ENCODE measurements around the gene GUK1.

GUK1 gene

GRCh38 chr1:228131766-228132165, 8.3 kb upstream of the GUK1 start:
- DNase-seq (ENCODE audit: low read depth), result no peak

GRCh38 chr1:228134591-228134990, 5.5 kb upstream of the GUK1 start:
- no peak for DNase-seq (ENCODE audit: low read depth)

DNA sequence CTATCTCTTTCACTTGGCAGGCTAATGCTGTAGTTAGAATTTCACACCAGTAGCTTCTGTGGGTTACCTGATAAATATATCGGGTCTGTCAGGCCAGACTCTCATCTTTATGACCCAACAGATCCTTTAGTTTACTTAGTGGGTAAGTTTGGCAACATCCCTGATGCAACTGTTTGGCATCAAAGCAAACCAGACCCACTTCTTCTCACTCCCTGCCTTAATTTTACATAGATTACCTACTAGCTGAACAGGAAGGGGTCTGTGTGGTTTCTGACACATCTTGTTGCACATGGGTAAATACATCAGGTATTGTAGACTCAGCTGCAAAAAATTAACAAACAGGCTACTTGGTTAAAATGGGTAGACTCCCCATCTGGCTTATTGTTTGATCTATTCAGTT, 3.2 kb upstream of the GUK1 start:
- no peak for DNase-seq (ENCODE audit: low read depth)

DNA sequence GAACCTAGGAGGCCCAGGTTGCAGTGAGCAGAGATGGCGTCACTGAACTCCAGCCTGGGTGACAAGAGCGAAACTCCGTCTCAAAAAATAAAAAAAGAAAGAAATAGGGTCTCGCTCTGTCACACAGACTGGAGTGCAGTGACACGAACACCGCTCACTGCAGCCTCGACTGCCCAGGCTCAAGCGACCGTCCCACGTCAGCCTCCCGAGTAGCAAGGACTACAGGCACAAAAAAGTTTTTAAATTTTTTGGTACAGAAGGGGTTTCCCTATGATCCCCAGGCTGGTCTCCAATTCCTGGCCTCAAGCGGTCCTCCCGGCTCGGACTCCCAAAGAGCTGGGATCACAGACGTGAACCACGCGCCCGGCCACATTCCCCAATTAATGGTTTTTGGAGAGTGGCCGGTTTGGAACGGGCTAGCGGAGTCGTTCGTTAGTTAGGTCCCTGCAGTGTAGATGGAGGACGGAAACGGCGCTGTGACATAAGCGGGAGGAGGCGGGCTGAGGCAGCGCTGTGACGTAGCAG, 611 bp upstream of the GUK1 start:
- DNase-seq (ENCODE audit: low read depth), result no peak

GRCh38 chr1:228140724-228141225, 696 bp downstream of the GUK1 start:
- DNase-seq (ENCODE audit: low read depth), result no peak

GRCh38 chr1:228141226-228142044, 1.4 kb downstream of the GUK1 start:
- no peak for DNase-seq (ENCODE audit: low read depth)

DNA sequence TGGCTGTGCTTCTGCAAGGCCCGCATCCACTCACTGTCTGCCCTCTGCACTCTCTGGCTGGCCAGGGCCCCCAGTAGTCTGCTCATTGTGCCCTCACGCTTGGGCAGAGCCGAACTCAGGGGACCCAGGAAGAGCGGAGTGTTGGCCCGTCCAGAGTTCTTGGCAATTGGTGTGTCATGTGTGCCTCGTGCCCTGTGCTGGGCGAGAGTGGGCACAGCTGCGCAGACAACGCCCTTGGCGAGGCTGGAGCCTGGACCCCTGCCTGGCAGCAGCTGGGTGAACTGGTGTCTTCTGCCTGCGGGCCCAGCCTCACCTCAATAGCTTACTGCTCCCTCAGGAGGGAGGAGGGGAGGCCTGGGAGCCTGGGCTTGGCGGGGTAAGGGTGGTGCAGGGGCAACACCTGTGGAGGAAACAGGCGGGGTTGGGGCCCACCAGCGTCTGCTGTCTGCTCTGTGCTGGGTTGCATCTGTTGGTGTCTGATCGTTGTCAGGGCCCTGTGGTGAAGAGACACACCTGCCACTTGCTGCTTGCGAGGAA, 2.1 kb downstream of the GUK1 start:
- DNase-seq (ENCODE audit: low read depth), result no peak

GRCh38 chr1:228142701-228143136, 2.6 kb downstream of the GUK1 start:
- no peak for DNase-seq (ENCODE audit: low read depth)

DNA sequence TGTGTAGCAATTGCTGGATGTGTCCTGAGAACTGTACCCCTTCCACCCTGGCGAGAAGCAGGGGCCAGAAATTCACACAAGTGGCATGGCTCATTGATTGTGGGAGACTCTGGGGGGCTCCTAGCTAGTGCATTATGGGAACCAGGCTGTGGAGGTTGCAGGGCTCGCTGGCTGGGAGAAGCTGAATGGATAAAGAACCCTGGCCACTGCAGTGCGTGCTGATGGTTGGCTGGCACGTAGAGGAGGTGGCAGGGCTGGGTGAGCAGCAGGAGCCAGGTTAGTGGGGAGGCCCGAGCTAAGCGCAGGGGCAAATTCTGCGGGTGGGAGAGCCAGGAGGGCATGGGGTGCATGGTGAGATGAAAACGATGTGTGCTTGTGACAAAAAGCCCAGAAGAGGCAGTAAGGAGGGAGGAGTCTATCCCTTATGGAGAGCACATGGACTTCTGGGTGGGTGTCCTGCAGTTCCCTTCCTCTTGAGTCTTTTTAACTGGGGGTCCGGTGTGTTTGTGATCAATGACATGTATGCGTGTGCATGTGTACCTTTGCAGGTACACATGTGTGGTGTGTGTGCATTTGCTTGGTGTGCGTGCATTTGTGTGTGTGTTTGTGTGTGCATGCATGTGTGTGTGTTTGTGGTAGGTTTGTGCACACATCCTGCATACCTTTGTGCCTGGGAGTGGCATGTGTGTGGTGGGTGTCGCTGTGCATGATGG, 3.6 kb downstream of the GUK1 start:
- DNase-seq (ENCODE audit: low read depth), result no peak

DNA sequence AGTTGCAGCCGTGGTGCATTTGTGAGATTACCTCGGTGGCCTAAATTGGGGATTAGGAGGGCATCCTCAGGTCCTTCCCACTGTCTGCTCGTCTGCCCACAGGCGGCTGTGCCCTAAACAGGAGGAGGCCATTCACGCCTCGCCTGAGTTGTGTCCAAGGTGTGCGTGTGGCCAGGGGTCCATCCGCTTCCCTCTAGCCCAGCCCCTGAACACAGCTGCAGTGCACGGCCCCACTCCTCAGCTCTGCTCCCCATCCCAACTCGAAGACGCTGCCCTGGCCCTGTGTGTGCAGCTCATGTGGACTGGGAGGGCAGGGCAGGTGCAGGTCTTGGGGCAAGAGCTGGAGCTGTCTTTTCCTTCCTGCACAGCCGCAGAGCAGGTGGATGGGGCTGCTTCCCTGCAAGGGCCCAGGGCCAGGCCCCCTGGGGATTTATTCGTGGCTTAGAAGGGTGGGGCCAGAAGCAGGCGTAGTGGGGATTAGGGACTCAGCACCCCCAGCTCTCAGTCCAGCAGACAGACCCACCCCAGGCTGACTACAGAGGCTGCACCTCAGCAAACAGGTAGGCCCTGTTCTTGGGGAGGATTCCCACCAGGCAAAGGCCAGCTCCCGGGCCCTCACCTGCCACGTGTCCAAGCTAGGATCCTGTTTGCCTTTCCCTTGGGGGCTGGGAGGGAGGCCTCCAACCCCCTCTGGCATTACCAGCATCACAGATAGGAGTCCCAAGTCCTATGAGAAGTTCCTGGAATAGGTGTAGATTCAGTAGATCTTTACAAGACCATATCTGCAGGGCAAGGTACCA, 4.3 kb downstream of the GUK1 start:
- no peak for DNase-seq (ENCODE audit: low read depth)

DNA sequence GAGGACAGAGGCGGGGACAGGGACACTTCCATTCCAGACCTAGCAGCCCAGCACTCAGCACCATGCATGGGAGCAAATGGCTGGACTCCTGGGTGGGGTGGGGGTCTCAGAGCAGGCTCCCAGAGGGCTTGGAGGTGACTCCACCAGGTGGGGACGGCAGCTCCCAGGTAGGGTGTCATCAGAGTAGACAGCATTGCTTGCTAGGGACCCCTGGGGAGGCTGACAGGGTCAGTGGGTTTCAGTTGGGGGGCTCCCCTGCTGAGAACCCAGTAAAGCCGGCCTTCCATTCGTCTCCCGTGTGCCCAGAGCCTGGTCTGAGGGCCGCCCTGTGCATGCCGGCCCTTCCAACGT, 4.9 kb downstream of the GUK1 start:
- DNase-seq (ENCODE audit: low read depth), result no peak

DNA sequence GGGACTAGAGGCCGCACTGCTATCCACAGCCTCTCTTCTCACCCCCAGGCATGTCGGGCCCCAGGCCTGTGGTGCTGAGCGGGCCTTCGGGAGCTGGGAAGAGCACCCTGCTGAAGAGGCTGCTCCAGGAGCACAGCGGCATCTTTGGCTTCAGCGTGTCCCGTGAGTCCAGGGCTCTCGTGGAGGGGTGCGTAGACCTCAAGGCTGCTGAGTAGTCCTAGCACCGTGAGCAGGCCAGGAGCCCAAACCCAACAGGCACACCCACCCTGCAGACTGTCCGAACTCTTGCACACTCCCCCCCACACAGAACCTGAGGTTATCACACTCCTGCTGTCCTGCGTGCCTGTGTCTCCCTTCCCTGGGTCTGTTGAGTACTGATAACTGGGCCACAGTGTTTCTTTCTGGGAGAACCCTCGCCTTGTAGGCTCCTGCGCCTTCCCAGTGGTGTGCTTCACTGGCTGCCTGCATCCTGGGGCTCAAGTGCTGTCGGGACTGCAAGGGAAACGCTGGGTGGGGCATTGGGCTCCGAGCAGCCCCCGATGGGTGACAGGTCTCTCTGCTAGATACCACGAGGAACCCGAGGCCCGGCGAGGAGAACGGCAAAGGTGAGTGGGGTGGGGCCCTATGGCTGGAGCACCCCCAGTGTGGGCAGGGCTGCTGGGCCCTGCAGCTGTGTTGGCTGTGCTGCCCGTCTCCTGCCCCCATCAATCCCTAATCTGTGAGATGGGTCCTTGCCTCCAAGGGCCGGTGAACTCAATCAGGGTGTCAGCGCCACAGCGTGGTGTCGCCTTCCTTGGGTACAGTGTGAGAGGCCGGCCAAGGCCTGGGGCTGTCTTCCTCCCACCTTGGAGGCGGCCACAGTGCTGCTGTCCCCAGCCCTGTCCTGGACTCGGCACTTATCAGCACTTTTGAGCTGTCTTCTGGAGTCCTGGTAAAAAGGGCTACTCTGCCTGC, 5.7 kb downstream of the GUK1 start:
- no peak for DNase-seq (ENCODE audit: low read depth)

DNA sequence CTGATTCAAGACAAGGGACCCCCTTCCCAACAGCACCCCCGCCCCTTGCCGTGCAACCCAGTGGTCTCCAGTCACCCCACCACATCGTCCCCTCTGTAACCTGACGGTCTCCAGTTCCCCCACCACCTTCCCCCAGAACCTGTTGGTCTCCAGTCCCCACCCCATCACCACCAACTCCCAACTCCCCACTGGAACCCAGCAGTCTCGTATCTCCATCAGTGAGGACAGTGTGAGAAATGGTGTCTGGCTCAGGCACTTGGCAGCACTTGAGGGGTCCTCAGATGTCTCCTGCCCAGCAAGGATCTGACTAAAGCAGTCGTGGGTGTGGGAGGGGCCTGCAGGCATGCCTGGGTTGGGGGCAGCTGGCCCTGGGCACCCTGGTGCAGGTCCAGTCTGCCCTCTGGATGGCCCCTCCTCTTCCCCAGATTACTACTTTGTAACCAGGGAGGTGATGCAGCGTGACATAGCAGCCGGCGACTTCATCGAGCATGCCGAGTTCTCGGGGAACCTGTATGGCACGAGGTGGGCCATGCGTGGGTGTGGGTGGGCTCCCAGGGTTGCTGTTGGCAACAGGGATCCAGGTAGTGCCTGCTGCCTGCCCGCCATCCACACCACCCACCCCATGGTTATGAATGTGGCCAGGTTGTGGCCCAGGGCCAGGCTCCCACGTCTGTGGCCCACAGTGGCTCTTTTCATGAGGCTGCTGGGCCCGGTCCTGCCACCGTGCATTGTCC, 6.5 kb downstream of the GUK1 start:
- DNase-seq (ENCODE audit: low read depth), result no peak

GRCh38 chr1:228147151-228147693, 7.1 kb downstream of the GUK1 start:
- DNase-seq (ENCODE audit: low read depth), result no peak

- DNase-seq (ENCODE audit: low read depth), result no peak
These were observed 7.7 kb downstream of the GUK1 start for GRCh38 chr1:228147768-228148167.

DNA sequence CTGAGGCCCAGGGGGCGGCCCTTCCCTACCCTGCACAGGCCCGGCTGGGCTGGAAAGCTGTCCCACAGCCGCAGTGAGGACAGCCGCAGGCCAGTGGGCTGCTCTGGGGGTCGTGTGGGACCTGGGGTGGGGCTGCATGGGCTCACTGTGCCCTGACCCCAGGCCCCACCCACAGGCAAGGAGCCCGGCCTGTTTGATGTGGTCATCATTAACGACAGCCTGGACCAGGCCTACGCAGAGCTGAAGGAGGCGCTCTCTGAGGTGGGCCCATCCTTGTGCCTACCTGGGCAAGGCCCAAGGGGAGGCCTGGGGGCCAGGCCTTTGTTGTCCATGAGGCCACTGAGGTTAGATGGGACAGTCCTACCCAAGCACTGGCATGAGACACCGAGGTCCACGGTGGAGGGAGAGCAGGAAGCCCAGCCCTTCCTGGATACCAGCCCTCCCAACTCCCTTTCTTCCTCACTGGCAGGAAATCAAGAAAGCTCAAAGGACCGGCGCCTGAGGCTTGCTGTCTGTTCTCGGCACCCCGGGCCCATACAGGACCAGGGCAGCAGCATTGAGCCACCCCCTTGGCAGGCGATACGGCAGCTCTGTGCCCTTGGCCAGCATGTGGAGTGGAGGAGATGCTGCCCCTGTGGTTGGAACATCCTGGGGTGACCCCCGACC, 8.2 kb downstream of the GUK1 start:
- DNase-seq (ENCODE audit: low read depth), result no peak

GRCh38 chr1:228148935-228149405, 8.9 kb downstream of the GUK1 start:
- DNase-seq (ENCODE audit: low read depth), result no peak

DNA sequence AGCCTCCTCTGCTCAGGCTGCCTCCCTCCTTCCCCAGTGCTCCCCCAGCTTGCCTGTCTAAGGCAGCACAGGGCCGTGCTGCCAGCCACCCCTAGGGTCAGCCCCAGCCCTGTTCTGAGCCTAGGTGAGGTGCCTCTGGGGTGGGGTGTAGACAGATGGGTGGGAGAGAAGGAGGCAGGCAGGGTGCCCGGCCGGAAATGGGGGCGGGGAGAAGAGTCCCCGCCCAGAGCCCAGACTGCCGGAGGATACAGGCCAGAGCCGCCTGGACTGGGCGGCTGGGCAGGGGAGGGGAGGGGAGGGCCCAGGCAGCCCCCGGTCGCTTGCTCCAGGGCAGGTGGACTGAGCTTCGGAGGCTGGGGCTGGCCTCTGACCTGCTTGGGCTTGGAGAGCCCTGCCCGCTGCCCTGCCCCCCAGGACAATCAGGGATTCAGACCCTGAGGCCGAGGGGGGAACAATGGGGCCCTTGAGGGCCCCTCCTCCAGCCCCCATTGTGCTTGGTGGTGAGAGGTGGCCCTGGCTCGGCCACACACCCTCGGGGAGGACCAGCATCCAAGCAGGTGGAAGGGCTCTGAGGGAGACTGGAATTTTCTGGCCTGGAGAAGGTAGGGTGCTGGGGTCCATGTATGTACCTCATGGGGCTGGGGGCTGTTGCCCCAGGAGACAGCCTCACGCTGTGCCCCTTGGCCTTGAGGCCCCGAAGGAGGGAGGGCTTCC, 9.5 kb downstream of the GUK1 start, which contains the start of gene GJC2:
Gene GJC2, plus strand, starts transcription at position 525 of the 714 bp plus-strand sequence. CDS start 7,829 bp downstream, outside the sequence.
- no peak for DNase-seq (ENCODE audit: low read depth)

GRCh38 chr1:228150120-228150460, 10.0 kb downstream of the GUK1 start:
- no peak for DNase-seq (ENCODE audit: low read depth)
